HG03045 (cell line): ENCODE data around the gene SFXN2.
"Not testable (repeated sequence)": the region's sequence is repeated elsewhere in the genome, so short reads cannot be mapped to it uniquely, and the experiment has no call there.

Experiments used
- ATAC-seq: cut with Tn5 transposase; IDR thresholded peaks from one replicate; pipeline ENCODE4 v1.9.1; 2021; ENCODE audit warnings: mild to moderate bottlenecking, moderate library complexity; ENCODE audit not compliant: unreplicated experiment

The SFXN2 gene

GRCh38 chr10:102752266-102752930, 38.0 kb downstream of the SFXN2 start:
- ATAC-seq, result no peak

- ATAC-seq, result no peak
Measured at GRCh38 chr10:102752934-102753664, 38.7 kb downstream of the SFXN2 start.

- no peak for ATAC-seq
Measured at GRCh38 chr10:102753718-102754117, 39.3 kb downstream of the SFXN2 start.

GRCh38 chr10:102757323-102757722, 42.9 kb downstream of the SFXN2 start:
- ATAC-seq, result no peak

GRCh38 chr10:102758240-102758932, 44.0 kb downstream of the SFXN2 start:
- ATAC-seq, result no peak

GRCh38 chr10:102758933-102759262, 44.5 kb downstream of the SFXN2 start:
- ATAC-seq, result not testable (repeated sequence)

GRCh38 chr10:102759497-102760210, 45.2 kb downstream of the SFXN2 start:
- ATAC-seq, result no peak

- ATAC-seq, result no peak
Measured at GRCh38 chr10:102761981-102762380, 47.5 kb downstream of the SFXN2 start.

- ATAC-seq, result no peak
Measured at GRCh38 chr10:102762401-102763015, 48.1 kb downstream of the SFXN2 start.

GRCh38 chr10:102763037-102763607, 48.7 kb downstream of the SFXN2 start:
- ATAC-seq, result no peak

GRCh38 chr10:102764470-102765161, 50.2 kb downstream of the SFXN2 start:
- ATAC-seq, result no peak

GRCh38 chr10:102765336-102765735, 50.9 kb downstream of the SFXN2 start:
- no peak for ATAC-seq

- ATAC-seq, result no peak
Measured at GRCh38 chr10:102767428-102768160, 53.2 kb downstream of the SFXN2 start.

GRCh38 chr10:102769375-102770107, 55.1 kb downstream of the SFXN2 start:
- no peak for ATAC-seq

- ATAC-seq, result no peak
Measured at GRCh38 chr10:102770108-102770482, 55.7 kb downstream of the SFXN2 start.

GRCh38 chr10:102770792-102771191, 56.4 kb downstream of the SFXN2 start:
- no peak for ATAC-seq

GRCh38 chr10:102773320-102773719, 58.9 kb downstream of the SFXN2 start:
- no peak for ATAC-seq

GRCh38 chr10:102773986-102774385, 59.5 kb downstream of the SFXN2 start:
- ATAC-seq, result no peak
